GM12878 (cell line): Measurements from ENCODE around the gene NAT14. TPM values are rescaled to one million over a fixed set of nuclear protein-coding genes. Genes with fewer than 3 reads are reported as not detected.

ENCODE experiments used
- ATAC-seq: fragments of 200-7000 bp; cut with Tn5 transposase; 3 replicates; pipeline ENCODE4 v1.9.1; 2020; ENCODE audit warnings: mild to moderate bottlenecking, moderate library complexity
- BruUV-seq: library from RNA; stranded (reverse); fragments of 400-500 nt; replicated peaks from 2 replicates; lab custom pipeline; 2021; lab: Mats Ljungman, UMichigan
- CTCF ChIA-PET: fragments of 300-600 bp; sonication (Branson Sonifier 250); formaldehyde crosslinking; extraction: SDS; loops from one replicate; lab custom pipeline; 2021; ENCODE audit warnings: inconsistent platforms; lab: Yijun Ruan, JAX
- POLR2A ChIA-PET: fragments of 350-600 bp; formaldehyde crosslinking; extraction: SDS; loops from one replicate; lab custom pipeline; 2021; ENCODE audit warnings: inconsistent platforms; lab: Charles Lee
- RAD21 ChIA-PET: fragments of 300-600 bp; sonication (Branson Sonifier 250); formaldehyde crosslinking; loops from one replicate; lab custom pipeline; 2023; ENCODE audit warnings: antibody characterized with exemption; ENCODE audit not compliant: unreplicated experiment; lab: Charles Lee
- SMC1A ChIA-PET: fragments of 300-600 bp; sonication (Branson Sonifier 250); formaldehyde crosslinking; loops from one replicate; lab custom pipeline; 2023; ENCODE audit not compliant: unreplicated experiment, uncharacterized antibody; lab: Charles Lee
- DNase-seq: peaks from one replicate; pipeline ENCODE4 v3.0.0-alpha.2; 2011; ENCODE audit warnings: low read depth, low spot score
- FAIRE-seq: peaks from 3 replicates; lab custom pipeline; 2011; peaks lifted over from hg19 to GRCh38; lab: Jason Lieb, UNC
- H2AFZ ChIP-seq: 2 replicates; pipeline ENCODE4 v1.6.0; 2011; ENCODE audit warnings: low read depth, low read length, control low read depth; ENCODE audit not compliant: control insufficient read depth
- H3K27ac ChIP-seq: 2 replicates; pipeline ENCODE4 v1.5.1; 2011; ENCODE audit warnings: control low read depth; ENCODE audit not compliant: control insufficient read depth, insufficient read depth
- H3K27me3 ChIP-seq, 2 experiments: replicated peaks in 1 of 2; 2 replicates each; pipeline versions ENCODE4 v1.6.0 to v1.6.1; 2011; ENCODE audit warnings: low read length in 1 of 2; ENCODE audit not compliant: control insufficient read depth in 2 of 2, insufficient read depth in 2 of 2
- H3K36me3 ChIP-seq, 2 experiments: 2 replicates each; pipeline ENCODE4 v1.5.1; 2011; ENCODE audit warnings: low read length in 1 of 2; ENCODE audit not compliant: control insufficient read depth in 2 of 2, insufficient read depth in 2 of 2
- H3K4me1 ChIP-seq: 2 replicates; pipeline ENCODE4 v1.6.1; 2011; ENCODE audit warnings: mild to moderate bottlenecking, low read length, moderate library complexity, mixed read lengths; ENCODE audit not compliant: control insufficient read depth, insufficient read depth
- H3K4me2 ChIP-seq: 2 replicates; pipeline ENCODE4 v1.6.0; 2011; ENCODE audit warnings: control low read depth; ENCODE audit not compliant: control insufficient read depth, insufficient read depth
- H3K4me3 ChIP-seq: fragments of 200-600 bp; sonication (generic); 2 replicates; pipeline ENCODE4 v1.5.1; 2016
- H3K79me2 ChIP-seq: 2 replicates; pipeline ENCODE4 v1.6.0; 2011; ENCODE audit warnings: low read length; ENCODE audit not compliant: control insufficient read depth, insufficient read depth
- H3K9ac ChIP-seq: 2 replicates; pipeline ENCODE4 v1.8.0; 2011; ENCODE audit warnings: low read length, control low read depth, mixed read lengths; ENCODE audit not compliant: control insufficient read depth, insufficient read depth
- H3K9me3 ChIP-seq: replicated peaks from 3 replicates; pipeline ENCODE4 v1.5.1; 2011; ENCODE audit warnings: mild to moderate bottlenecking, low read length; ENCODE audit not compliant: control insufficient read depth, insufficient read depth
- H4K20me1 ChIP-seq: 2 replicates; pipeline ENCODE4 v1.6.0; 2011; ENCODE audit not compliant: control insufficient read depth, insufficient read depth
- BCL3 ChIP-seq: IDR thresholded peaks from 2 replicates; pipeline ENCODE4 v1.6.1; 2011; ENCODE audit warnings: borderline replicate concordance, low read depth, mild to moderate bottlenecking, moderate library complexity, low read length; ENCODE audit not compliant: insufficient read depth, poor library complexity, severe bottlenecking
- CEBPZ ChIP-seq: fragments of 150-350 bp; IDR thresholded peaks from 2 replicates; pipeline ENCODE4 v1.6.1; 2016; ENCODE audit warnings: low read depth, low read length
- SRF ChIP-seq, 2 experiments: IDR thresholded peaks; 2 replicates each; pipeline ENCODE4 v1.6.1; 2011; ENCODE audit warnings: low read depth in 2 of 2, low read length in 2 of 2, mild to moderate bottlenecking in 1 of 2, moderate library complexity in 1 of 2
- TARDBP ChIP-seq: IDR thresholded peaks from 2 replicates; pipeline ENCODE4 v1.6.1; 2016; ENCODE audit warnings: borderline replicate concordance
- WGBS: methylation state at CpG from one replicate; pipeline ENCODE4 v1.1.6; 2016; ENCODE audit warnings: low lambda C conversion rate; ENCODE audit not compliant: insufficient replicate concordance, insufficient coverage; ENCODE audit errors: missing lambda C conversion rate; 5-methylcytosine and 5-hydroxymethylcytosine counted together
- in situ Hi-C: fragments of 300-500 bp; cut with MboI; formaldehyde crosslinking; loops from 9 replicates; pipeline ENCODE4 v1.14.3; 2018; ENCODE audit warnings: mixed read lengths
- intact Hi-C: fragments of 100-400 bp; cut with micrococcal nuclease; formaldehyde crosslinking; loops from one replicate; pipeline ENCODE4 v1.14.2; 2022; ENCODE audit not compliant: unreplicated experiment
- polyA plus RNA-seq, 11 experiments: library from polyadenylated mRNA; depleted of rRNA in 4 of 11; unstranded in 6 of 11; stranded (reverse) in 5 of 11; fragments of >200 nt; fragmentation: Nextera tagmentation in 4 of 11; fragmentation: Illumina TruSeq in 1 of 11; extraction: Ambion mirVana in 4 of 11; extraction: Trizol in 1 of 11; gene quantifications; 1 replicate in 1 of 11; 2 replicates in 10 of 11; pipeline versions ENCODE4 v1.2.1 to v1.2.3, GENCODE V29; 2011 to 2016; ENCODE audit warnings: inconsistent platforms in 2 of 11, missing spikeins in 2 of 11, low read depth in 1 of 11
- total RNA-seq, 4 experiments: library from RNA; depleted of rRNA in 3 of 4; stranded (reverse); fragments of >200 nt in 3 of 4; fragmentation: Illumina TruSeq in 1 of 4; extraction: Trizol in 1 of 4; gene quantifications; 2 replicates each; pipeline versions ENCODE4 v1.2.1 to v1.2.3, GENCODE V29; 2013 to 2021

Gene NAT14
- total and polyA plus RNA-seq, 10 of the 15 experiments (the other 5 are each of a cell fraction or from before 2014, with no cell fraction given), result 0.87 to 23.6 (median 9.7) TPM

- Histone ChIP-seq H3K27ac (no peak overlapping the region), H3K4me1 (no peaks in the 10 kb centered on the region), H3K4me3 (no peak overlapping the region), H3K9me3 (no peaks in the 10 kb centered on the region), H3K79me2 (peaks cover 9% of the 10 kb centered on the region), H4K20me1 (no peaks in the 10 kb centered on the region; the same call in 1 of the 2 replicates), H3K4me2 (peak overlapping the region; percentile 30; the same call in 1 of the 2 replicates), H3K36me3 (peaks cover 0 to 3% of the 10 kb centered on the region in 2 experiments; a peak in 3 of 4 replicates), H3K9ac (no peak overlapping the region; the same call in 1 of the 2 replicates), H3K27me3 (no peaks in the 10 kb centered on the region), H2AFZ (no peak overlapping the region)
- BruUV-seq, result no TSS peak
- ChIA-PET RAD21 (interaction anchor here (1.9 kb wide), 1 partner anchor 45 kb away, joined by 6 read pairs; no protein-coding TSS in a partner anchor), POLR2A (interaction anchor here (0.5 kb wide), 1 partner anchor 9 kb away, joined by 6 read pairs; no protein-coding TSS in a partner anchor), CTCF (interaction anchor here (1.0 to 3.2 kb wide), 3 partner anchors 8 to 785 kb away, joined by 3 to 15 read pairs (median 3); no protein-coding TSS in a partner anchor), SMC1A (interaction anchor here (0.6 kb wide), 1 partner anchor 142 kb away, joined by 3 read pairs; no protein-coding TSS in a partner anchor)
- DNase-seq (no peak), ATAC-seq (no peak), FAIRE-seq (no peak)
- TF ChIP-seq BCL3, result no peak
- intact Hi-C loops, result no loop called here
- WGBS, result 71% methylated on average over 7 of the region's 8 CpGs
- in situ Hi-C loops, result no loop called here
Observed at GRCh38 chr19:55459551-55459949, 25.4 kb upstream of the NAT14 start.

- BruUV-seq, result TSS peak; percentile 80
- intact Hi-C loops, result no loop called here
- ATAC-seq, result no peak
- Histone ChIP-seq H2AFZ (no peak overlapping the region), H3K36me3 (peaks cover 0 to 3% of the 10 kb centered on the region in 2 experiments; a peak in 3 of 4 replicates), H3K4me3 (peak overlapping the region; percentile 96; the same call in 1 of the 2 replicates), H3K79me2 (peaks cover 9% of the 10 kb centered on the region), H3K9me3 (no peaks in the 10 kb centered on the region), H3K9ac (no peak overlapping the region; the same call in 1 of the 2 replicates), H3K4me2 (peak overlapping the region; percentile 71; the same call in 1 of the 2 replicates), H3K27me3 (no peaks in the 10 kb centered on the region), H3K4me1 (no peaks in the 10 kb centered on the region), H4K20me1 (no peaks in the 10 kb centered on the region; the same call in 1 of the 2 replicates), H3K27ac (no peak overlapping the region)
- SMC1A ChIA-PET, result interaction anchor here (0.6 kb wide), 1 partner anchor 141 kb away, joined by 3 read pairs; no protein-coding TSS in a partner anchor
- 79% methylated on average over 16 of the region's 16 CpGs for WGBS
- POLR2A ChIA-PET, result no interaction called here
- TF ChIP-seq SRF (IDR thresholded peaks at IDR 0.05; ENCODE audit: low read depth in 2 of 2, low read length in 2 of 2), result no peak
- no peak for TF ChIP-seq CEBPZ
- TF ChIP-seq TARDBP, result no peak
- RAD21 ChIA-PET, result interaction anchor here (1.9 kb wide), 1 partner anchor 44 kb away, joined by 6 read pairs; no protein-coding TSS in a partner anchor
- CTCF ChIA-PET, result interaction anchor here (0.7 to 3.2 kb wide), 4 partner anchors 7 to 785 kb away, joined by 3 to 15 read pairs (median 4); no protein-coding TSS in a partner anchor
- DNase-seq, result no peak
- FAIRE-seq, result peak; percentile 47
- in situ Hi-C loops, result no loop called here
Observed at GRCh38 chr19:55459950-55460657, 24.9 kb upstream of the NAT14 start.
